ENCODE results near the gene ARL4D. TPM values are rescaled to one million over a fixed set of nuclear protein-coding genes. Genes with fewer than 3 reads are reported as not detected.

The ARL4D gene
- total RNA-seq, 1 donor from 2014 or later: 35.6 TPM

DNA sequence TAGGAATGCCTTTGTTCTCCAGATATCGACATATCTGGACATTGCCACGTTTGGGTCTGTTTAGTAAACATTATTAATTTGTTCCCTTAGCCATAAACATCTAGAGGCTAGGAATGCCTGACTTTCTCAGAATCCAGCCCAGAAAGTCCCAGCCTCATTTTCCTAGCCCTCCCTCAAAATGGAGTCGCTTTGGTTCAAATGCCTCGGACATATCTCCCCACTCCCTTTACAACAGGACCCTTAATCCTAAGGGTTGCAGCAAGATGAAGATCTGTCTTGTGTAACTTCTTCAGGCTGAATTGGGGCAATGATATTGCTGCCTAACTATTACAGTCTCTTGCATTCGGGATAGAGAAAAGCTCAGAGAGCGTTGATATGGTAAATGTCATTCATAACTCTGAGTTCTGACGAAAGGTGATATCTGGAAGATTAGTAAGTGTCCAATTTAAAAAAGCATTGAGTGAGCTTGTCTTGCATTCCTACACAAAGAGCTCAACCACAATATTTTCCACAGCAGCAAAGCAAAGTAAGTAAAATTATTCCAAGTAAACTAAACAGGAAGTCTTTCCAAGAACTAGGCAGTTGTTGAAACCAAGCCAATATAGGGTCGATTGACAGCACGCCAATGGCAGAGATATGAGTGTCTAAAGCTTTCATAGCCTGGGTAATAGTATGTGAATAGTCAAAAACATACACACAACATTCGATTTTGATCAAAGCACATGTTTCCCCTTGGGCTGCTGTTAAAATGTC lies 46.0 kb upstream of the ARL4D start:
- Histone ChIP-seq H3K36me3 (peaks cover 0 to 14% of the 10 kb centered on the region in 2 donors), H3K27ac (no peak overlapping the region), H3K4me1 (no peaks in the 10 kb centered on the region), H3K4me3 (no peak overlapping the region), H3K9me3 (peaks cover 15% of the 10 kb centered on the region), H3K27me3 (no peaks in the 10 kb centered on the region)
- TF ChIP-seq POLR2A (IDR thresholded peaks at IDR 0.05): no peak
- no peak for TF ChIP-seq POLR2AphosphoS5 (IDR thresholded peaks at IDR 0.05; ENCODE audit: insufficient read depth in 1 of 2, low read depth in 1 of 2)
- TF ChIP-seq, protein P1, sequence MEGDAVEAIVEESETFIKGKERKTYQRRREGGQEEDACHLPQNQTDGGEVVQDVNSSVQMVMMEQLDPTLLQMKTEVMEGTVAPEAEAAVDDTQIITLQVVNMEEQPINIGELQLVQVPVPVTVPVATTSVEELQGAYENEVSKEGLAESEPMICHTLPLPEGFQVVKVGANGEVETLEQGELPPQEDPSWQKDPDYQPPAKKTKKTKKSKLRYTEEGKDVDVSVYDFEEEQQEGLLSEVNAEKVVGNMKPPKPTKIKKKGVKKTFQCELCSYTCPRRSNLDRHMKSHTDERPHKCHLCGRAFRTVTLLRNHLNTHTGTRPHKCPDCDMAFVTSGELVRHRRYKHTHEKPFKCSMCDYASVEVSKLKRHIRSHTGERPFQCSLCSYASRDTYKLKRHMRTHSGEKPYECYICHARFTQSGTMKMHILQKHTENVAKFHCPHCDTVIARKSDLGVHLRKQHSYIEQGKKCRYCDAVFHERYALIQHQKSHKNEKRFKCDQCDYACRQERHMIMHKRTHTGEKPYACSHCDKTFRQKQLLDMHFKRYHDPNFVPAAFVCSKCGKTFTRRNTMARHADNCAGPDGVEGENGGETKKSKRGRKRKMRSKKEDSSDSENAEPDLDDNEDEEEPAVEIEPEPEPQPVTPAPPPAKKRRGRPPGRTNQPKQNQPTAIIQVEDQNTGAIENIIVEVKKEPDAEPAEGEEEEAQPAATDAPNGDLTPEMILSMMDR (IDR thresholded peaks at IDR 0.05): no peak
- intact Hi-C loops (cut with DNase I): no loop called here
- DNase-seq (ENCODE audit: extremely low spot score in 2 of 2): no peak

DNA sequence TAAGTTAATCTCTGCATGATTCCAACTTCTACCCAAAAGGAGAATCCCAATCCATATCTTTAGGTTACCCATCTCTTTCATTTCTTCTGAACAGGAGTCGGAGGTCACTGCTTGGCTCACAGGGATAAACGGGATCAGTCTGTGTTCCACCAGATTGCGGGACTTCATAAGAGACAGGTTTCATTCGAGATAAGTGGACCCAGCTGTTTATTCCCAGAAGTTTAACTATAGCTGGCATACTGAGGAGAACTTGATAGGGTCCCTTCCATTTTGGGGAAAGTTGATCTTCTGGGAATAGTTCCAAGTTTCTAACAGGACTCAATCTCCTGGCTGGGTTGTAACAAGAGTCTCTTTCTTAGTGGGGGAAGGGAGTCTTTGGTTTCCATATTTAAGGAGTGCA lies 45.4 kb upstream of the ARL4D start:
- no peaks in the 10 kb centered on the region for H3K4me1 ChIP-seq
- no peaks in the 10 kb centered on the region for H3K27me3 ChIP-seq
- no peak overlapping the region for H3K4me3 ChIP-seq
- TF ChIP-seq POLR2A (IDR thresholded peaks at IDR 0.05) (no peak), POLR2AphosphoS5 (IDR thresholded peaks at IDR 0.05; ENCODE audit: insufficient read depth in 1 of 2, low read depth in 1 of 2) (no peak)
- TF ChIP-seq, protein P1 (IDR thresholded peaks at IDR 0.05): no peak
- intact Hi-C loops (cut with DNase I): no loop called here
- DNase-seq (ENCODE audit: extremely low spot score in 2 of 2): no peak
- H3K9me3 ChIP-seq: peaks cover 9% of the 10 kb centered on the region
- H3K36me3 ChIP-seq: peaks cover 0 to 7% of the 10 kb centered on the region in 2 donors
- no peak overlapping the region for H3K27ac ChIP-seq

DNA sequence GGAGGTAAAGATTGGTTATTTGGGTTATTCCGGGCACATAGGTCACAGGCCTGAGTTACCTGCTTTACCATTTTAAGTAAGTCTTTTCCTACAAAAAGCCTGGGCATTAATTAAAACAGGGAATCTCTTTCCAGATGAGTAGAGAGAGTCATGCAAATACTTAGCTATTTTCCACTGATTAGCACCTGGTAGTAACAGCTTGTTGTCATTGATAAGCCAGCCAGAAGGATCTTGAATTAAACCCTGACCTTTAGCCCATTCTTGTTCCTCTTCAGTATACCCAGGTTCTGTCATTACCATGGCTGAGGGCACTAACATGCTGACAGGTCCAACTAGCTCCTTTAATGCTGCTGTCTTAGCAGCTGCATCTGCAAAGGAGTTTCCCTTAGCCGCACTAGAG lies 44.4 kb upstream of the ARL4D start:
- no peaks in the 10 kb centered on the region for H3K9me3 ChIP-seq
- H3K4me1 ChIP-seq: no peaks in the 10 kb centered on the region
- no peaks in the 10 kb centered on the region for H3K36me3 ChIP-seq
- H3K27ac ChIP-seq: no peak overlapping the region
- H3K27me3 ChIP-seq: no peaks in the 10 kb centered on the region
- DNase-seq (ENCODE audit: extremely low spot score in 2 of 2): no peak
- intact Hi-C loops (cut with DNase I): no loop called here
- H3K4me3 ChIP-seq: no peak overlapping the region
- TF ChIP-seq, protein P1 (IDR thresholded peaks at IDR 0.05): no peak
- TF ChIP-seq POLR2A (IDR thresholded peaks at IDR 0.05) (no peak), POLR2AphosphoS5 (IDR thresholded peaks at IDR 0.05; ENCODE audit: insufficient read depth in 1 of 2, low read depth in 1 of 2) (no peak)

DNA sequence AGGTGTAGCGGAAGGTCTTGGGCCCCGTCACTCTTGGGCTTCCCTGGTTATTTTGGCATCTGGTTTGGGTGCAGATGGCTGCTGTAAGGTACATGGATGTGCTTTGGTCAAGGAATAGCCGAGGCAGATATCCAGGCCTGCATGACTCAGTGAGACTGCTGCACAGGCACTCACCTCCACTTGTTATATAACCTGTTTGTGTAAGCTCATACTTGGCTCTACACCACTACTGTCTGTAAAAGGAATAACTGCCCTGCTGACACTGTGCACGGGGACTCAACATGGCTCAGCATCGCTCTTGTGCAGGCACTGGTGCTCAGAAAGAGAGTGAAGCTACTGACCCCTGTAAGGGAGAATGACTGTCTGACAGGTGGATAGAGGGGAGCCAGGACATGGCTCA lies 42.3 kb upstream of the ARL4D start:
- Histone ChIP-seq H3K4me1 (no peaks in the 10 kb centered on the region), H3K4me3 (no peak overlapping the region), H3K9me3 (no peaks in the 10 kb centered on the region), H3K27ac (no peak overlapping the region), H3K27me3 (no peaks in the 10 kb centered on the region), H3K36me3 (no peaks in the 10 kb centered on the region)
- intact Hi-C loops (cut with DNase I): no loop called here
- TF ChIP-seq, protein P1 (IDR thresholded peaks at IDR 0.05): no peak
- TF ChIP-seq POLR2A (IDR thresholded peaks at IDR 0.05): no peak
- TF ChIP-seq POLR2AphosphoS5 (IDR thresholded peaks at IDR 0.05; ENCODE audit: insufficient read depth in 1 of 2, low read depth in 1 of 2): no peak
- DNase-seq (ENCODE audit: extremely low spot score in 2 of 2): no peak

DNA sequence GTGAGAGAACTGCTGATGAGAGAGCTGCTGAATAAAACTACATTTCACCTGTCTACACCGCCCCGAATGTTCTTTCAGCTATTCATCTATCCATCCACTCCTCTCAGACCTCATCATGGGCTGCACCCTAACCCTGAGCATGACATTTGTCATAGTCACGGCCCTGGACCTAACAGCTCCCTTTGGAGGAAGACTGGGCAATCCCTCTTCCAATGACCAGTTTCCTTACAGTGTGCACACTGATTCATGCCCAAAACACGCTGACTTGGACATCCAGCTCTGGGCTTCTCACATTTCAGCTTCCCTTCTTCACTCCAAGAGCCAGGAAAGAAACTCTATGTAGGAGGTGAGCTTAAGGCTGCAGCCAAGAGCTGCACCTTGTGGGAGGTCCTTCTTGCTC lies 41.8 kb upstream of the ARL4D start:
- H3K27ac ChIP-seq: no peak overlapping the region
- no peaks in the 10 kb centered on the region for H3K36me3 ChIP-seq
- intact Hi-C loops (cut with DNase I): no loop called here
- no peaks in the 10 kb centered on the region for H3K9me3 ChIP-seq
- no peaks in the 10 kb centered on the region for H3K27me3 ChIP-seq
- DNase-seq (ENCODE audit: extremely low spot score in 2 of 2): no peak
- H3K4me1 ChIP-seq: no peaks in the 10 kb centered on the region
- H3K4me3 ChIP-seq: no peak overlapping the region
- TF ChIP-seq POLR2AphosphoS5 (IDR thresholded peaks at IDR 0.05; ENCODE audit: insufficient read depth in 1 of 2, low read depth in 1 of 2) (no peak), POLR2A (IDR thresholded peaks at IDR 0.05) (no peak)
- TF ChIP-seq, protein P1 (IDR thresholded peaks at IDR 0.05): no peak
